Measurements from ENCODE around the gene PRAF2. TPM values are rescaled to one million over a fixed set of nuclear protein-coding genes. Genes with fewer than 3 reads are reported as not detected.

The PRAF2 gene
- total and polyA plus RNA-seq, 2 experiments from 2014 or later: 6.7 to 59.7 TPM

- Histone ChIP-seq H4K20me1 (ENCODE audit: insufficient read depth, poor library complexity, severe bottlenecking) (no peaks in the 10 kb centered on the region), H3K4me3 (peak overlapping the region; percentile 24), H3K27me3 (no peaks in the 10 kb centered on the region), H3K4me1 (ENCODE audit: insufficient read depth) (no peaks in the 10 kb centered on the region), H3K27ac (peak overlapping the region; percentile 93), H2AFZ (no peak overlapping the region), H3K4me2 (peak overlapping the region; percentile 66), H3K36me3 (replicated peaks; ENCODE audit: insufficient read depth, low read depth) (no peaks in the 10 kb centered on the region), H3K9me3 (ENCODE audit: low read depth) (no peaks in the 10 kb centered on the region), H3K9me2 (replicated peaks; ENCODE audit: insufficient read depth) (no peaks in the 10 kb centered on the region), H3K79me2 (peaks cover 4% of the 10 kb centered on the region)
- TF ChIP-seq CTCF (IDR thresholded peaks at IDR 0.05; ENCODE audit: poor library complexity) (no peak), EZH2phosphoT487 (IDR thresholded peaks at IDR 0.05; ENCODE audit: low read depth, severe bottlenecking, unreplicated experiment) (no peak), EZH2 (IDR thresholded peaks at IDR 0.05; ENCODE audit: borderline replicate concordance) (no peak)
- DNase-seq (ENCODE audit: low spot score): peak; percentile 61
- WGBS (ENCODE audit: low lambda C conversion rate, missing lambda C conversion rate): 39% methylated on average over 7 of the region's 10 CpGs
Observed at GRCh38 chrX:49059681-49060085, 14.1 kb downstream of the PRAF2 start.

- Histone ChIP-seq H3K4me3 (peak overlapping the region; percentile 58), H3K79me2 (peaks cover 4% of the 10 kb centered on the region), H3K4me2 (peak overlapping the region; percentile 66), H3K4me1 (ENCODE audit: insufficient read depth) (no peaks in the 10 kb centered on the region), H3K27ac (peak overlapping the region; percentile 93), H3K9me3 (ENCODE audit: low read depth) (no peaks in the 10 kb centered on the region), H3K36me3 (replicated peaks; ENCODE audit: insufficient read depth, low read depth) (no peaks in the 10 kb centered on the region), H3K27me3 (no peaks in the 10 kb centered on the region), H3K9me2 (replicated peaks; ENCODE audit: insufficient read depth) (no peaks in the 10 kb centered on the region), H4K20me1 (ENCODE audit: insufficient read depth, poor library complexity, severe bottlenecking) (no peaks in the 10 kb centered on the region), H2AFZ (no peak overlapping the region)
- DNase-seq (ENCODE audit: low spot score): no peak
- 48% methylated on average over 2 of the region's 6 CpGs for WGBS (ENCODE audit: low lambda C conversion rate, missing lambda C conversion rate)
- no peak for TF ChIP-seq EZH2phosphoT487 (IDR thresholded peaks at IDR 0.05; ENCODE audit: low read depth, severe bottlenecking, unreplicated experiment)
- TF ChIP-seq EZH2 (IDR thresholded peaks at IDR 0.05; ENCODE audit: borderline replicate concordance): no peak
- TF ChIP-seq CTCF (IDR thresholded peaks at IDR 0.05; ENCODE audit: poor library complexity): no peak
Observed at GRCh38 chrX:49059201-49059600, 14.6 kb downstream of the PRAF2 start.

GRCh38 chrX:49058794-49059193 is 15.0 kb downstream of the PRAF2 start, which contains the start of gene CCDC120:
Gene CCDC120 (plus strand): TSS chrX:49058999. CDS start chrX:49062042, 3,043 bp downstream.
- H3K4me2 ChIP-seq: peak within 1 kb of the TSS; percentile 66
- peaks cover 7% of the 10 kb centered on the region for H3K79me2 ChIP-seq
- H3K27me3 ChIP-seq: no peaks in the 10 kb centered on the region
- TF ChIP-seq EZH2 (IDR thresholded peaks at IDR 0.05; ENCODE audit: borderline replicate concordance): no peak
- TF ChIP-seq CTCF (IDR thresholded peaks at IDR 0.05; ENCODE audit: poor library complexity): no peak
- TF ChIP-seq EZH2phosphoT487 (IDR thresholded peaks at IDR 0.05; ENCODE audit: low read depth, severe bottlenecking, unreplicated experiment): no peak
- H3K9me3 ChIP-seq (ENCODE audit: low read depth): no peaks in the 10 kb centered on the region
- no peak within 1 kb of the TSS for H2AFZ ChIP-seq
- H3K4me3 ChIP-seq: peak within 1 kb of the TSS; percentile 58
- WGBS (ENCODE audit: low lambda C conversion rate, missing lambda C conversion rate): 29% methylated on average over 4 of the region's 5 CpGs
- H4K20me1 ChIP-seq (ENCODE audit: insufficient read depth, poor library complexity, severe bottlenecking): no peaks in the 10 kb centered on the region
- H3K27ac ChIP-seq: peak within 1 kb of the TSS; percentile 93
- no peaks in the 10 kb centered on the region for H3K36me3 ChIP-seq (replicated peaks; ENCODE audit: insufficient read depth, low read depth)
- no peaks in the 10 kb centered on the region for H3K4me1 ChIP-seq (ENCODE audit: insufficient read depth)
- H3K9me2 ChIP-seq (replicated peaks; ENCODE audit: insufficient read depth): no peaks in the 10 kb centered on the region
- peak; percentile 64 for DNase-seq (ENCODE audit: low spot score)
